ENCODE measurements around the gene TNS1. TPM values are rescaled to one million over a fixed set of nuclear protein-coding genes. Genes with fewer than 3 reads are reported as not detected.

The TNS1 gene
- total and polyA plus RNA-seq, 8 donors: 38.5 to 166 (median 102) TPM

DNA sequence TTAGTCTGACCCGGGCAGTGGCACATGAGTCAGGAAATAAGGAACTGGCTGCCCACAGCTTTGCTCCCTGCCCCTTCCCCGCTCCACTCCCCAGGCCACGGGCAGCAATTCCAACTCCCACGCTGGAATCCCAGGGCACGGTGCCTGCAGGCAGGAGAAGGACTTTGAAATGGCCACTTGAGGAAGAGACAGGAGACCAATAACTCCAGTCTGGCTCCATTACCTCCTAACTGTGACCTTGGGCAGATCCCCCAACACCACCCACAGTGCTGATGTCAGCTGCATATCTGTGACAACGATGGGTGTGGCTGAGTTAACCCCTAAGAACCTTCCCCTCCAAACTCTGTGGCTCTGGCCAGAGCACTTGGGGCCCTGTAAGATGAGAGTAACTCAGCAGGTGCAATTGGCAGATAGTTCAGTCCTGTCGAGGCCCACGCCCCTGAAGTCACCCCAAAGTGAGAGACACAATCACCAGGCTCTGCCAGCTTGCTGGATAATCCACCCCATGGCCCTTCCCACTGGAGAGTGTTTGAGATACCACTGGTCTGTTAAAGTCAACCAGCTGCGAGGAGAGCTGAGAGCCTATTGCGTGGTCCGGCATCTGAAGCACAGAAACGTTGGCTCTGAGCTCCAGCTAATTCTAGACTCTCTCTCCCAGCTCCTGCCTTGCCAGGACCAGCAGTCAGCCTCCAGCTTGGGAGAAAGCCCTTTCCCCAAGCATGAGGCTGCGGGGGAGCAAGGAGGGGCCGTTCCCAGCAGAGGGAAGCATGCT lies 175.2 kb downstream of the TNS1 start:
- peak overlapping the region in 3 of 4 donors; percentile 18 to 41 (median 25) for H3K27ac ChIP-seq
- H3K36me3 ChIP-seq: peaks cover 0 to 33% (median 28%) of the 10 kb centered on the region in 3 donors
- TF ChIP-seq, protein P1, sequence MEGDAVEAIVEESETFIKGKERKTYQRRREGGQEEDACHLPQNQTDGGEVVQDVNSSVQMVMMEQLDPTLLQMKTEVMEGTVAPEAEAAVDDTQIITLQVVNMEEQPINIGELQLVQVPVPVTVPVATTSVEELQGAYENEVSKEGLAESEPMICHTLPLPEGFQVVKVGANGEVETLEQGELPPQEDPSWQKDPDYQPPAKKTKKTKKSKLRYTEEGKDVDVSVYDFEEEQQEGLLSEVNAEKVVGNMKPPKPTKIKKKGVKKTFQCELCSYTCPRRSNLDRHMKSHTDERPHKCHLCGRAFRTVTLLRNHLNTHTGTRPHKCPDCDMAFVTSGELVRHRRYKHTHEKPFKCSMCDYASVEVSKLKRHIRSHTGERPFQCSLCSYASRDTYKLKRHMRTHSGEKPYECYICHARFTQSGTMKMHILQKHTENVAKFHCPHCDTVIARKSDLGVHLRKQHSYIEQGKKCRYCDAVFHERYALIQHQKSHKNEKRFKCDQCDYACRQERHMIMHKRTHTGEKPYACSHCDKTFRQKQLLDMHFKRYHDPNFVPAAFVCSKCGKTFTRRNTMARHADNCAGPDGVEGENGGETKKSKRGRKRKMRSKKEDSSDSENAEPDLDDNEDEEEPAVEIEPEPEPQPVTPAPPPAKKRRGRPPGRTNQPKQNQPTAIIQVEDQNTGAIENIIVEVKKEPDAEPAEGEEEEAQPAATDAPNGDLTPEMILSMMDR (IDR thresholded peaks at IDR 0.05): no peak
- intact Hi-C loops (cut with DNase I): no loop called here
- peak in 3 of 6 donors; percentile 37 to 50 (median 39) for DNase-seq
- 49 to 52% methylated on average over 14 of the region's 14 CpGs for WGBS, 2 donors
- H3K4me3 ChIP-seq: no peak overlapping the region
- peaks cover 0 to 8% (median 0%) of the 10 kb centered on the region in 3 donors for H3K4me1 ChIP-seq
- H3K9me3 ChIP-seq: no peaks in the 10 kb centered on the region
- no peaks in the 10 kb centered on the region for H3K27me3 ChIP-seq
- peak; percentile 22 to 72 (median 54) for ATAC-seq
- FAIRE-seq: no peak

DNA sequence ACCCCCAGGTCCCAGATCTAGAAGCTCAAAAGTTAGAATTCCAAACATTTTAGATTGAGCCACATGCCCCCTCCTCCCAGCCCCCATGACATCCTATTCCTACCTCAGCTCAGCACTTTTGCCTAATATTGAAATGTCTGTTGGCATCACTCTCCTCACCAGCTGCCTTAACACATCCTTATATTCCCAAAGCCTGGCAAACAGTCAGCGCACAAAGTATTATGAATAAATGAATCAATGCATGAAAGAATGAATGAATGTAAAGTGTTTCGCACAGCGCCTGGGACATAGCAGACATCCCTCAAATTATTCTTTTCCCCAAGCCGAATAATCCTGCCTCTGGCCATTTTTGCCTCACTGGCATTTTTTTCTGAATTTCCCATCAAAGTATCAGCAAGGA lies 175.8 kb downstream of the TNS1 start:
- DNase-seq (no peak), ATAC-seq (no peak), FAIRE-seq (no peak)
- TF ChIP-seq, protein P1 (IDR thresholded peaks at IDR 0.05): no peak
- intact Hi-C loops (cut with DNase I): no loop called here
- no peak overlapping the region for H3K4me3 ChIP-seq
- H3K36me3 ChIP-seq: peaks cover 0 to 34% (median 28%) of the 10 kb centered on the region in 3 donors
- peaks cover 0 to 8% (median 0%) of the 10 kb centered on the region in 3 donors for H3K4me1 ChIP-seq
- H3K27me3 ChIP-seq: no peaks in the 10 kb centered on the region
- peak overlapping the region in 2 of 4 donors; percentile 25 to 41 for H3K27ac ChIP-seq
- WGBS, 2 donors: 89 to 90% methylated on average over 4 of the region's 4 CpGs
- no peaks in the 10 kb centered on the region for H3K9me3 ChIP-seq

DNA sequence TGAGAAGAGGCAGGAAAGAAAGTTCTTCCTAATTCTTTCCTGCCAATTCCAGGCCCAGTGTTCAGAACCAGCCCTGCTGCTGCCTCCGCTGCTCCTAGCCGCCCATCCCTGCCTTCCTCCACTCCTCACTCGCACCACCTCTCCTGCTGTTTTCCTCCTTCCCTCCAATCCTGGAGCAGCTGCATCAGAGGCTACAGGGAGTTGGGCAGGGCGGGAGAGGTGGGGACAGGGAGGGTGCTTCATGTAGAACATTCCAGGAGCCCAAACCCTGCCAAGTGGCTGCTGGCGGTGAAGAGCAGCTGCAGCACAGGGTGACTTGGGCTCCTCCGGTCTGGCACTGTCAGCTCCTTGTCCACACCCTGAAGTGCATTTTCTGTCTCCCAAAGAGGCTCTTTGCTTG lies 176.3 kb downstream of the TNS1 start:
- Histone ChIP-seq H3K27ac (no peak overlapping the region), H3K4me3 (no peak overlapping the region), H3K36me3 (peaks cover 0 to 37% (median 27%) of the 10 kb centered on the region in 3 donors), H3K27me3 (no peaks in the 10 kb centered on the region), H3K4me1 (peaks cover 0 to 8% (median 0%) of the 10 kb centered on the region in 3 donors), H3K9me3 (no peaks in the 10 kb centered on the region)
- 90 to 91% methylated on average over 6 of the region's 6 CpGs for WGBS, 2 donors
- intact Hi-C loops (cut with DNase I): no loop called here
- no peak for ATAC-seq
- peak in 1 of 6 donors; percentile 38 for DNase-seq
- no peak for FAIRE-seq
- TF ChIP-seq, protein P1 (IDR thresholded peaks at IDR 0.05): no peak

DNA sequence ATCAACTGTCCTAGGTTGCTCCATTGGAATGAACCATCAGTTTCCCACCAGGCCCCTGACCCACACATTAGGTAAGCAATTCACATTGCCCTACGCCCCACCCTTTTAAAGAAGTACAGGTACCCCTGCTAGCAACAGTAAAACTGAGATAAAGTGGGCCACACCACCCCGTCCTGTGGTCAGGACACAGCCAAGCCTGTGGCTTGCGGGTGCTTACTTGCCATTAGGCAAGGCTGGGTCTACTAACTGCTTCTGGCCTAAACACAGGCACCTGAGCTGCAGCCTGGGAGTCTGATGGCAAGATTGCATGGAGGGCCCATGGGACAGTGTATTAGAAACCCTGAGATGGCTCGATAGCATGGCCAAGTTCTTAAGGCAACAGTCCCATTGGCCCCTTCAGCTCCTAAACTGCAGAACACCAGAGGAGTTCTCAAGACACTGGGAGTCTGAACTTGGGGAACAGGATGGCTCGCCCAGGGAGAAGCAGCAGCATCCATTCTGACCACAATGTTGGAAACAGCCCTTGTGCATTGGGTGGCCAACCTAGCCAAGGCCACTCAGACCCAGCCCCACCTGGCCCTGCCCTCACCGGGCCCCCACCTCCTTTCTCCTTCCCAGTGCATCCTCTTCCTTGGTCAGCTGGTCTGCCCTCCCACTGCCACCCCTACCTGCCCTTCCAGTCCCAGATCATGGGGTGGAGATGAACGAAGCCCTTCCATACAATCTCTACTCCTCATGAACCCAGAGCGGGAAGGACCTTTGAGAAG lies 177.1 kb downstream of the TNS1 start:
- H3K4me3 ChIP-seq: no peak overlapping the region
- H3K9me3 ChIP-seq: no peaks in the 10 kb centered on the region
- TF ChIP-seq, protein P1 (IDR thresholded peaks at IDR 0.05): no peak
- DNase-seq: peak in 2 of 6 donors; percentile 7 to 32
- intact Hi-C loops (cut with DNase I): no loop called here
- WGBS, 2 donors: 93 to 96% methylated on average over 8 of the region's 8 CpGs
- FAIRE-seq: no peak
- H3K27me3 ChIP-seq: no peaks in the 10 kb centered on the region
- H3K36me3 ChIP-seq: peaks cover 0 to 37% (median 21%) of the 10 kb centered on the region in 3 donors
- H3K4me1 ChIP-seq: peaks cover 0 to 8% (median 0%) of the 10 kb centered on the region in 3 donors
- no peak for ATAC-seq
- no peak overlapping the region for H3K27ac ChIP-seq

All from pancreas (tissue), 10 donors.